ENCODE data around the gene PRM1.

The PRM1 gene

DNA sequence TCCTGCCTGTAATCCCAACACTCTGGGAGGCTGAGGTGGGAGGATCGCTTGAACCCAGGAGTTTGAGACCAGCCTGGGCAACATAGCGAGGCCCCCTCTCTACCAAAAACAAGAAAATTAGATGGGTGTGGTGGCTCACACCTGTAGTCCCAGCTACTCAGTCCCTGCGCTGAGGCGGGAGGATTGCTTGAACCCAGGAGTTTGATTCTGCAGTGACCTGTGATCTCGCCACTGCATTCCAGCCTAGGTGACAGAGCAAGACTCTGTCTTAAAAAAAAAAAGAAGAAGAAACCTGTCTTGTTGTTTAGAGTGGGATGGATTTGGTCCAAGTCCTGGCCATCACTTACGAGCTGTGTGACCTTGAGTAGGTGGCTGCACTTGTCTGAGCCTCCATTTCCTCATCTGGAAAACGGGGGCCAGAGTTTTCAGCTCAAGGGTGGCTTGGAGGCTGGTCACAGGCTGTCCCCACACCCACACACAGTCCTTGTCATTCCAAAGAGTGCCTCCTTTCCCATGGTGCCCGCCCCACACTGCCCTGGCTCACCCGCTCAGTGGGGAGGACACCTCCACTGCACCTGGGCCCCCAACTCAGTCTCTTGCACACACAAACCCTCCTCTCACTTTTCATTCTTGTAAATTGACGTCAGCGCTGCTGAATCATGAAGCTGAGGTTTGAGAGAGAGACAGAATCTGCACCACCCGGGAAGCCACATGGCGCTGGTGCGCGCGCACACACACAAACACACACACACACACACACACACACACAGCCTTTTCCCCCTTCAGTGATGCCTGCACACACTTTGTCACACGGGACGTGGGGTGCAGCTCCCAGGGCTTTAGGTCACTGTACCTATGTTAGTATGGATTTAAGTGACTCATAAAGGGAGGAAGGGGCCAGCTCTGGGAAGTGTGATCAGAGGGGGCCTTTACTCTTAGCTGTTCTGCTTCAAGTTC, 29.3 kb downstream of the PRM1 start:
- peak; percentile 44 for DNase-seq

DNA sequence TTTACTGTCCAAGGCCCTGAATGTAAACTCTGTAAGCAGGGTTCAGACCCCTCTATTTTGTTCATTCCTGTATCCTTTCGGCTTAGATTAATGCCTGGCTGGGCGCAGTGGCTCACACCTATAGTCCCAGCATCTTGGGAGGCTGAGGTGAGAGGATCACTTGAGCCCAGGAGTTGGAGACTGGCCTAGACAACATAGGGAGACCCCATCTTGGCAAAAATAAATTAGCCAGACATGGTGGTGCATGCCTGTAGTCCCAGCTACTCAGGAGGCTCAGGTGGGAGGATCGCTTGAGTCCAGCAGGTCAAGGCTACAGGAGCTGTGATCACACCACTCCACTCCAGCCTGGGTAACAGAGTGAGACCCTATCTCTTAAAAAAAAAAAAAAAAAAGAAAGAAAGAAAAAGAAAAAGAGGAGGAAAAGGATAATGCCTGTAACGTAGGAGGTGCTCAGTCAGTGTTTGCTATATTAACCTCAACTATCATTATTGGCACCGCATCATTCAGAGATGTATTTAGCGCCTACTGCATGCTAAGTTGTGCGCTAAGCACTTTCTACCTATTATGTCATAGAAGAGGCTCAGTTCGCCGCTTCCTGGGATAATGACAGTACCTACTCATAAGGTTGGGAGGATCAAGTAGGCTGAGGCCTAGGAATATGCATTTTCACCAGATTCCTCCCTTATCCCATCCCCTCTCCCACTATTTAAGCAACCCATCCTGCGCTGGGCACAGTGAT, 30.2 kb downstream of the PRM1 start:
- DNase-seq: no peak

- DNase-seq: no peak
Measured at GRCh38 chr16:11250091-11250785, 30.9 kb downstream of the PRM1 start.

GRCh38 chr16:11249233-11250061, 31.7 kb downstream of the PRM1 start:
- DNase-seq: no peak

- DNase-seq: no peak
Measured at GRCh38 chr16:11248133-11248532, 33.0 kb downstream of the PRM1 start.

DNA sequence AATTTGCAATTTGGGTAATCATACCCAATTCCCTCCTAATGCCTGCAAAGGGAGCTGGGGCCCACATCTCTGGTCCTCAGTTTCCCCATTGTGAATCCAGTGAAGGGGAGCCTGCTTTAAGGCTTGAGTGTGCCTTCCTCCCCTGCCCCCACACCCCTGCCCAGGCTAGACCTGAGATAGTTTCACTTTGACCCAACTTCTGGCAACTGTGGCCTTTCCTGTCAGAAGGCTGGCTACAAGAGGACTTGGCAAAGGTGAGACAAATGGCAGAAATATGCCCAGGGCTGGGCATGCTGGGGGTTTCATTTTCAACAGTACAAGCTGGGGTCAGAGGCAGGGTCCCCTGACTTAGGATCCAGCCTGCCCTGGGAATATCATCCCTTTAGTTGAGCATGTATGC, 35.1 kb downstream of the PRM1 start:
- DNase-seq: peak; percentile 80

DNA sequence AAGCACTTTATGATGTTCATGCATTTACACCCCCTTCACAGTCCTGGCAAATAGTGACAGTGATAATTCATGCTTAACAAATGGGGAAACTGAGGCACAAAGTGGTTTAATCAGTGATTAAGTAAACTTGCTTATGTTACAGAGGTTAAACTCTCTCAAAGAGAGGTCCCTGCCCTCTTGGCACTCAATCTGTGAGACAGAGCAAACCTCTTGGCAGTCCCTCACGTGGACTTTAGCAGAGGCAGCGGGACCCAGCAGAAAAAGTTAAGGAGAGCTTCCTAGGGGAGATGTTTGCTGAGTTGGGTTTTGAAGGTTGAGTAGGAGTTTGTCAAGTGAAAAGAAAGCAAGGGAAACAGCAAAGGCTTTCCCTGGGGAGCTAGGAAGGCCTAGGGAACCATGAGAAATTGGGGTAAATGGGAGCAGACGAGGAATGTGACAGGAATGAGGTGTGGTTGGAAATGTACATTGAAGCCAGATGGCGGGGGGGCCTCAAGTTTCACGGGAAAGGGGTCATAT, 35.9 kb downstream of the PRM1 start:
- DNase-seq: no peak

DNA sequence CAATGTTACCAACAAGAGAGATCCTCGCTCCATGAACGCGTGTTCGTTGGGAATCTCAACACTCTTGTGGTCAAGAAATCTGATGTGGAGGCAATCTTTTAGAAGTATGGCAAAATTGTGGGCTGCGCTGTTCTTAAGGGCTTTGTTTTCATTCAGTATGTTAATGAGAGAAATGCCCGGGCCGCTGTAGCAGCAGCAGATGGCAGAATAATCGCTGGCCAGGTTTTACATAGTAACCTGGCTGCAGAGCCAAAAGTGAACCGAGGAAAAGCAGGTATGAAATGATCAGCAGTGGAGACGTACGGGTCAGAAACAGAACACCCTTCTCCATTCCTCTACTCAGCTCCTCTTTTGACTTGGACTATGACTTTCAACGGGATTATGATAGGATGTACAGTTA, 38.5 kb downstream of the PRM1 start:
- no peak for DNase-seq

DNA sequence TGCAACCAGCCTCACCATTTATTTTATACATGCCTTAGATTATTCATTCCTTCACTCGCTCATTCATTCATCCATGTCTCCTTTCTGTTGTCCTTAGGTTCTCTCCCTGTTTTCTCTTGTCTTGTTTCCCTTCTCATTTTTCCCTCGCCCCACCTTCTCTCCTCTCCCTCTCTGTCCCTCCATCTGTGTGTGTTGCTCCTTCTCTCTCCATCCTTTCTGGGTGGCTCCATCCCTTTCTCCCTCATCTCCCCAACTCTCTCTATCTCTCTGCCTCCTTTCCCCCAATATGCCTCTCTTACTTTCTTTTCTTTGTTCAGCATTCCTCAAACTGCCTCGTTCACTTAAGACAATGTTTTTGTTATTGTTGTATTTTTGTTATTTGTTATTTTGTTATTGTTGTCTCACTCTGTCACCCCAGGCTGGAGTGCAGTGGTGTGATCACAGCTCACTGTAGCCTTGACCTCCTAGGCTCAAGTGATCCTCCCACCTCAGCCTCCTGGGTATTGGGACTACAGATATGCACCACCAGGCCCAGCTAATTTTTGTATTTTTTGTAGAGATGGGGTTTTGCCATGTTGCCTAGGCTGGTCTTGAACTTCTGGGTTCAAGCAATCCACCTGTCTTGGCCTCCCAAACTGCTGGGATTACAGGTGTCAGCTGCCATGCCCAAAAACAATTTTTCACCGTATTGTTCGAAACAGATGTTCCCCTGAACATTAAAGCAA, 39.5 kb downstream of the PRM1 start:
- no peak for DNase-seq

DNA sequence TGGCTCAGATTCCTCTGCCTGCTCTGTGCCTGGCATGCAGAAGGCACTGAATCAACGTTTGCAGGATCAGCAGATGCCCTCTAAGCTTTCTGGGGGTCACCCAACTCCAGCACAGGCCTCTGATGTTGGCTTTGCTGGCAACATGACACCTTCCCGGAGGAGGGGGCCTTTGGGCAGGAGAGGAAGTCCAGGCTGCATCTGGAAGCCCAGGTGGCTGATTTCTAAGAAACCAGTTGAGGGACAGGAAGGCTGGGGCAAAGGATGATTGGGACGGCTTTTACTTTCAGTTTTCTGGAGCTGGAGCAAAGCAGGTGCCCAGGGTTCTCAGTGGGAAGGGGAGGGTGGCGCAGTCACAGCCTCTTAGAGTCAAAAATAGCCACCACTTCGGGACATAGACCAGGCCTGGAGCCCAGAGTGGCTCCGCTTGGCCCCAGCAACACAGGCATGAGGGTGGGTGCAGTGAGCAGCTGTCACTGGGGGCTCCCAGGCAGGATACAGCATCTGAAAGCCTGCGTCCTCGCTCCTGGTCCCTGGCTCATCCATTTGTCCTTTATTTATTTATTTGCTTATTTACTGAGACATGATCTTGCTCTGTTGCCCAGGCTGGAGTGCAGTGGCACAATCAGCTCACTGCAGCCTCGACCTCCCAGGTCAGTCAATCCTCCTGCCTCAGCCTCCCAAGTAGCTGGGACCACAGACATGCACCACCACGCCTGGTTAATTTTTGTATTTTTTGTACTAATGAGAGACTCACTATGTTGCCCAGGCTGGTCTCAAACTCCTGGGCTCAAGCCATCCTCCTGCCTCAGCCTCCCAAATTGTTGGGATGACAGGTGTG, 40.3 kb downstream of the PRM1 start:
- DNase-seq: peak; percentile 78

GRCh38 chr16:11239644-11240632, 41.2 kb downstream of the PRM1 start:
- no peak for DNase-seq

DNA sequence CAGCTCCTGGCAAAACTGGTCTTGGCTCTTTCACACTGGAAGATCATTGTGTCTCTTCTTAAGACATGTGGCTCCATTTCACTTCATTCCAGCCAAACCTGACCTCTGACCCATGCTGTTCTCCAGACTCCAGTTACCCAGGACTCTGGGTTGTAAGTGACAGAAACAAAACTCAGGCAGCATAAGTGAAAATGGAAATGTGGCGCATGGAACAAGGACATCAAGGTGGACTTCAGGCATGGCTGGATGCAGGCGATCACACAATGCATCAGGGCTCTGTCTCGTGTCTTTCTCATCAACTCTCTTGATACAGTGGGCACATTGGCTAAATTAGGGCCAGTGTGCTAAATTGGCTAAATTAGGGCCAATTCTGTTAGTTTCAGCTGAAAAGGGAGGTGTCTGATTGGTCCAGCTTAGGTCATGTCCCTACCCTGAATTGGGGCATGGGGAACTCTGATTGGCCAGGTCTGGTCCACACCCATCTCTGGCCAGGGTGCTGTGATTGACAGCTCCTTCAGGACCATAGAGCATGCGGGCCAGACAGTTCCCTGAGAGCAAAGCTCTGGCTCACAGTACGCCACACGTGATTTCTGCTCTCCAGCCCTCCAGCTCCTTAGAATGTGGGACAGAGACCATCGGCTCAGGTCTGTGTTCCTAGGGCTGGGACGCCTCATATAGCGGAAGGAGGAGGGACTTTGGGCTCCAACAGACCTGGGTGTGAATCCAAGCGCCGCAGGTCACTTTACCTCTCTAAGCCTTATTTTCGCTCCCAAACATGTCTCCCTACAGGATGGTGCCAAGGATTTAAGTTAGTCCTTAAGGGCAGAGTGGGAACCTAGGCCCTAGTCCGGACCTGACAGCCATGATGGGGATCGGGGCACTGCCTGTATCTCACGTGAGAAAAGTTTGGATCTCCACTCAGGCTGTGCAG, 42.6 kb downstream of the PRM1 start:
- DNase-seq: no peak

GRCh38 chr16:11236461-11237254, 44.5 kb downstream of the PRM1 start:
- DNase-seq: no peak

- DNase-seq: no peak
Measured at GRCh38 chr16:11235703-11235991, 45.5 kb downstream of the PRM1 start.

GRCh38 chr16:11234884-11235702, 46.0 kb downstream of the PRM1 start:
- no peak for DNase-seq

DNA sequence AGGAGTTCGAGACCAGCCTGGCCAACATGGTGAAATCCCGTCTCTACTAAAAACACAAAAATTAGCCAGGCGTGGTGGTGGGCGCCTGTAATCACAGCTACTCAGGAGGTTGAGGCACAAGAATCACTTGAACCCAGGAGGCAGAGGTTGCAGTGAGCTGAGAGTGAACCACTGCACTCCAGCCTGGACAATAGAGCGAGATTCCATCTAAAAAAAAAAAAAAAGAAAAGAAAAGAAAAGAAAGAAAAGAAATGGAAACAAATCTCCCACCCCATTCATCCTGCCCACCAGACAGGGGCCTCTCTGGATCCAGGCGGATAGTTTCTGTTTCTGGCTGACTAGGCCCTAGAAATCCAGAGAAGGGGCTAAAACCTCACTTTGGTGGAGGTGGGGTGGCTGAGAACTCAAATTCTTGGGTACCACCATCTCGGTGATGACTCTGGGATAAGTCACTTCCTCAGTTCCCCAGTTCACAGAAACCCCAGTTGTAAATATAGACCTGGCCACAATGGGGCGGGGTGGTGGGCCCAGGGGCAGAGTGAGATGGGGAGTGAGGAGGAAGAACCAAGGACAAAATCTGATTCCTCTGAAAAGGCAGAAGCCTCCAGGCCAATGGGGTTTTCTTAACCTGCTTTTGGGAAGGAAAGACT, 47.3 kb downstream of the PRM1 start:
- DNase-seq: no peak
